GM21619 (cell line): ENCODE data around the gene RTKN2.
A peak's percentile ranks its signal among the peaks of the same experiment; 100 is the strongest.

Experiments
- ATAC-seq: cut with Tn5 transposase; IDR thresholded peaks from one replicate; pipeline ENCODE4 v1.9.1; 2021; ENCODE audit not compliant: unreplicated experiment

RTKN2 gene

DNA sequence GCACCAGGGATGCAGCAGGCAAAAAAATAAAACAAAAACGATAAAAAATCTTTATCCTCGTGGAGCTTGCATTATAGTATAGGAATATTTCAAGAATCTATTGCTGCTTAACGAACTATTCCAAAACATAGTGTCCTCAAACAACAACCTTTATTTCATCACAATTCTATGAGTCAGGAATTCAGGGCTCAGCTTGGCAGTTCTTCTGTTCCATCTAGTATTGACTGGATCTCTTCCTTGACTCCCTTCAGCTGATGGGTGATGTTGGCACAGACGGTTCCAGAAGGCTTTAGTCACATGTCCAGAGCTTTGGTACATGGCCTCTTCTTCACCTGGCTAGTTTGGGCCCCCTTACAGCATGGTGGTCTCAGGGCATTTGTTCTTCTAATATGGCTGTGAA is 88.0 kb downstream of the RTKN2 start:
- ATAC-seq, result no peak

- no peak for ATAC-seq
Observed at GRCh38 chr10:62178568-62178967, 90.1 kb downstream of the RTKN2 start.

DNA sequence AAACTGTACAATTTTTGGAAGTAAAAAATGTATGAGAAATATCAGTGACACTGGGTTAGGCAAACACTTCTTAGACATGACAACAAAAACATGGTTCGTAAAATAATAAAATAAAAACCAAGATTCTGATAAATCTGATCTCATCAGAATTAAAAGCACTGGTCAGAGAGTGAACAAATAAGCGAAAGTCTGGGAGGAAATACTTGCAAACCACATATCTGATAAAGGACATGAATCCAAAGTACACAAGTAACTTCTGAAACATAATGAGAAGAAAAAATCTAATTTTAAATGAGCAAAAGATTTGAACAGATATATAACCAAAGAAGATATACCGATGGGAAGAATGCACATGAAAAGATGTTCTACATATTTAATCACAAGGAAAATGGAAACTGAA is 91.5 kb downstream of the RTKN2 start:
- ATAC-seq, result no peak

- ATAC-seq, result no peak
Observed at GRCh38 chr10:62175251-62175650, 93.4 kb downstream of the RTKN2 start.

GRCh38 chr10:62172465-62172864 is 96.2 kb downstream of the RTKN2 start:
- ATAC-seq, result no peak

- ATAC-seq, result no peak
Observed at GRCh38 chr10:62171791-62172190, 96.9 kb downstream of the RTKN2 start.

DNA sequence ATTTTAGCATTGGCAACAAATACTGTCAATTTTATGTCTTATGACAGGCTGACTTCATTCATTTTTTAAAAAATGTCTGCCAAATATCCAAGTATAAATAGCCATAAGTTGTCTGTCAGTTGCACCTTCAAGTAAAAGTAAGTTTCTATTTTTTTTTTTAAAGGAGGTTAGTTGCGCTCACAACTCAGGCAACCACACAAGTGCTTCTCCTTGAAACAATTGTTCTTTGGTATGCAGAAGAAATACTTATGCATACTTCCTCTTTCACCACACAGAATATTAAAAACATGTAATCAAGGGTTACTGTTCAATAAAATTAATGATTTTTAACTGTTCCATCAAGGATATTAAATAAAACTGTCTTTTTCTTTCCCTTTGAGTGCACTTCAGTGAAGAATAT is 97.9 kb downstream of the RTKN2 start:
- ATAC-seq, result no peak

GRCh38 chr10:62166331-62167131 is 102.1 kb downstream of the RTKN2 start:
- ATAC-seq, result peak; percentile 94

DNA sequence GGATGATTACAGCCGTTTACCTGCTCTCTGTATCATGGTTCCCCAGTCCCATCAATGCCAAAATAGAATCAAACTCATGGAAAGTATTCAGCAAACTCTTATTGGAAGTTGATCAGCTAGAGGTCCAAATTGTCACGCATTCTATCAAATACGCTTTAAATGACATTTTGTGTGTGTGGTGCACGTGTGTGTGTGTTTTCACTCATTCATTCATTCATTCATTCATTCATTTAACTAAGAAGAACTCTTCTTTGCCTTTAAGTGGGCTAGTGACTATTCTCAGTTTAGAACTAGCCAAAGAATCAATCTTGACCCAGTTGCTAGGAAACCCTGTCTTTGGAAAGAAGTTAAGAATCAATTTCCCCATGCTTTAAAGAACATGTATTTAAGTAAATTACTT is 102.8 kb downstream of the RTKN2 start:
- ATAC-seq, result no peak

GRCh38 chr10:62163024-62163423 is 105.6 kb downstream of the RTKN2 start:
- no peak for ATAC-seq

DNA sequence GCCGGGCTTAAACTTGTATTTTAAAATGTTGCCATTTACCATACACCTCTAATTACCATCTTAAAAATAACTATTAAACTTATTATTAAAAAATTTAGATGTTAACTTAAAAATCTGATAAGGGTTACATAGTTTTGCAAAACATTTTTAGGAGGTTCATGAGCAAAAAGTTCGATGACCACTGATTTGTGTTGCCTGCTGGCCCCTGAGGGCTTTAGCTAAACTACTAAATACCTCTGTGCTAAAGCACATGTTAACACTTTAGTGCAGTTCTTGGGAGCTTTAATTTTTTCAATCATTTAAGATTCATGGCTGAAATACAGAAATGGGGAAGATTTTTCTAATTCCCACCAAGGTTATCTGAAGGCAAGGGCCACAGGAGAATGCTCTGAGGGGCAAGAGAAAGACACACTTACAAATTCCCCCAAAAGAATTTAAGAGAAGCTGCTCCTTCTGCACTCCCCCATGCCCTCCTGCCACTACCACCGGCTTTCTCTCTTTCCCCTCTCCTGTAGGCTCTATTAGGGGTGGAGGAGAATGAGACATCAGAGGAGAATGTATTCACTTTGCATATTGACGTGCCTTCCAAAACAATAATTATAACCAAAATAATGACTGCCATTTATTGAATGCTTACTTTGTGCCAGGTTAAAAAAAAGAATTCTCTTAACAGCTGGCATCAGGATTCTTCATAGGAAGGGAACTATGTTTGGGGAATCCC is 106.2 kb downstream of the RTKN2 start:
- ATAC-seq, result no peak

- no peak for ATAC-seq
Observed at GRCh38 chr10:62159351-62159750, 109.3 kb downstream of the RTKN2 start.

DNA sequence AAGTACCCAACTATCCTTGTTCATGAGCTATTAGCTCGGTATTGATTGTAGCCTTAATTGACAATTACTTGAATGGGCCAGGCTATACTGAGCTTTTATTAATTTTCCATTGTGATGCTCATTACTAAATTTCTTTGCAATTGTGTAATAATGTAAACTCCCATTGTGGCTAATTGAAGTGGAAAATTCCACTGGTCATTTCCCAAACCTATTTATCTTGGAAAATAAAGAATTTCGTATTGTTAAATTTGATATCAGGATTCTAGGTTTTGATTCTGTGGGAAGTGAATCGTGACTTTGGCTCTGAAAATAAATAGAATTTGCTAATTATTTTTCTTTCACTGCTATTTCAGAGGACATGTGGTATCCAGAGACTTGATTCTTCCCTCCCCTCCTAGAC is 111.0 kb downstream of the RTKN2 start:
- no peak for ATAC-seq

DNA sequence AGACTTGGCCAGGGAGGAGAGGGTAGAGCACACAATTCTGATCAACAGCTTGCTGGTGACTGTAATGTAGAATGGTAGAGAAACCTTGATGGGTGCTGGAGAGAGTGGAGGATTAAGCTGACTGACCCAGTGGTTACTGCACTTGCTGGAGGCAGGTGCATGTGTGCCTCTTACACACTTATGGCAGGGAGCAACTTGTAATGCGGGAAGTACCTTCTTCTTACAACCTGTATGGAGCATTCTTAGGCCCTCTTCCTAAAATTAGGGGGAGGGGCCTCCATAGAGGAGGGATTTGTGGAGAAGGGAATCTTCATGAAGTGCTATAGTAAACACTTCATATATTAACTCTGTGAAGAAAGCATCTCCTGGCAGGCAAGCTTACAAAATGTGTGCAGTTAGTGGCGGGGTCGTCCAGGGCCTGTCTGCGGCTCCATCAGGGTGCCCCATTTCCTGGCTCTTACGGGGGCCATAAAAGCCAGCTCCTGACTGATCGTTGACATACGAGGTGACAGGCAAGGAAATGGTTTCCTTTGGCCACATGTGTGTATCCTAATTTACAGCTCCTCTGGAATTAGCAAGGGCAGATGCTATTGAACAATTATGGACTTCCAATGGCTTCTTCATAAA is 113.5 kb downstream of the RTKN2 start:
- ATAC-seq, result no peak

DNA sequence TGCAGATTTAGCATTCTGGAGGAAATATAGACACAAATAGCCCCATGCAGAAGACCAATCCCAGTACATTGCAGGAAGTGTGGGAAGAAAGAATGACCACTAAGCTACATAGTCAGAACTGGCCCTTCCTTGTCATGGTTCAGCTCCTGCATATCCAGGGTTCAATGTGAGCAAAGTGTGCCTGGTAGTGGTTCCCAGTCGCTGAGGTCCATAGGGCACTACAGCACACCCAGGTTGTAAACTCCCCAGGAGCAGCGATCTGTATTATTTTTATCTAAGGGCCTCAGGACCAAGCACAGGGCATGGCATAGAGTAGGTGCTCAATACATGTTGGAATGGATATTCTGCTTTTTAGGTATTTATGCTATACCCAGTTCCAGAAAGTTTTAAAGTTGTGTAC is 114.4 kb downstream of the RTKN2 start:
- ATAC-seq, result no peak

GRCh38 chr10:62153191-62153590 is 115.5 kb downstream of the RTKN2 start:
- no peak for ATAC-seq

- ATAC-seq, result no peak
Observed at GRCh38 chr10:62149621-62150020, 119.0 kb downstream of the RTKN2 start.

DNA sequence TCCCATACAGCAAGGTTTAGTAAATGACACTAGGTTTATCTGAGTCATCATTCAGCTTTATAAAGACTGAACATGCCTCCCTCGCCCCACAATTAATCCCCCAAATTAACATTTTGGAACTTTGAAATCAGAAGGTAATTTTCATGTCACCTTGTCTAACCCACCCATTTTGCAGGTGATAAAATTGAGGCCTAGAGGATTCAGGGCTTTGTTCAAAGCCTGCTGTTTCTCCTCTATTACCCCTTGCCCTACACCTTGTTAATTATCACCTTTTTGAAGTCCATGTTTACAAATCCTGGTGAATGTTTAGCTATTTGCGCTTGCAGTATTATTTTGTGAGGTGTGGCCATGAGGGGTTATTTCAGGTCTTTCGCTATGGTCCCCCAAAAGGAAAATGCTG is 120.5 kb downstream of the RTKN2 start:
- no peak for ATAC-seq

DNA sequence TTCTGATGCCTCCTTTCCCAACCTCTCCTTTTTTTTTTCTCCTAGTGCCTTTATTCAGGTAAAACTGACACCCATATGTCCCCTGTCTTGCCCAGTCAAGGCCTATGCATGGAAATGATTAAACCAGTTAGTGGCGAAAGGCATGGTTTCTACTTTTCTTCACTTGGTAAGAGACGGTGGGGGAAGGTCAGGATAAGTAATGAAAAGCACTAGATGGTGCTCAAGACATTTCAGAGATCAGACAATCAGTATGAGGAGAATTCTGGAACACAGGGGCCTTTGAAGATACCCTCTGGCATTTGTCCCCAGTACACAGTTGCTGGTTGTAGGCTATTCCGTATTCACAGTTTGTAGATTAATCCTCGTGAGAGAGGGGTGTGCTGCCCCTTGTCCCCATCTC is 121.2 kb downstream of the RTKN2 start:
- ATAC-seq, result no peak

DNA sequence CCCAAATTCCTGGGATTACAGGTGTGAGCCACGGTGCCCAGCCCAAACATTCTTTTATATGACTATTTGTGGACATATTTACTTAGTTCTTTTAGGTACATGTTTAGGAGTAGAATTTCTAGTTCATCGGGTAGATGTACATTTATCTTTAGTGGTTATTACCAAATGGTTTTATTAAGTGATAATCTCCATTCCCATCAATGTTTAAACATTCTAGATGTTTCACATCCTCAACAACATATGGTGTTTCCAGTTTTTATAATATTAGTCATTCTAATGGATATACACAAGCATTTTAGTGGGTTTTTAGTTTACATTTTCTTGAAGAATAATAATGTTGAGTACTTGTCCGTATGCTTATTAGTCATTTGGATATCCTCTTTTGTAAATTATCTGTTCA is 131.7 kb downstream of the RTKN2 start:
- ATAC-seq, result no peak

DNA sequence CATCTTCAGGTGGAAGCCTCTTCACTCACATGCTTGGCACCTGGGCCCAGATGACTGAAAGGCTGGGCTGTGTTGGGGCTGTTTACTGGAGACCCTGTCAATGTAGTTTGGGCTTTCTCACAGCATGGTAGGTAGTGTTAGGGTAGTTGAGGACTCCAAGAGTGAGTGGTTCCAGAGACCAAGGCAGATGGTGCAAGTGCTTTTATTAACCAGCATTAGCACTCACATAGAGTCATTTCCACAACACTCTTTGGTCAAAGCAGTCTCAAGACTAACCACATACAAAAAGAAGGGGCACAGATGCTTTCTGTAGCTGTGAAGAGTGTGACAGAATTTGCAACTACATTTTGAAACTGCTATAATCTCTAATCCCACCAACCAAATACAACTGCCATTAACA is 135.0 kb downstream of the RTKN2 start:
- ATAC-seq, result peak; percentile 93
